K562 (cell line): ENCODE results near the gene FKBP2. TPM values are rescaled to one million over a fixed set of nuclear protein-coding genes. Genes with fewer than 3 reads are reported as not detected.
A peak's percentile ranks its signal among the peaks of the same experiment; 100 is the strongest.

Source experiments
- ATAC-seq: fragments of 200-7000 bp; cut with Tn5 transposase; 3 replicates; pipeline ENCODE4 v1.9.1; 2020; ENCODE audit warnings: moderate library complexity
- BruUV-seq: library from RNA; stranded (reverse); fragments of 400-500 nt; replicated peaks from 2 replicates; lab custom pipeline; 2021; lab: Mats Ljungman, UMichigan
- CTCF ChIA-PET: fragments of 300-600 bp; formaldehyde crosslinking; extraction: SDS; loops from one replicate; lab custom pipeline; 2021; ENCODE audit warnings: low intra/inter-chr PET ratio; lab: Yijun Ruan, JAX
- POLR2A ChIA-PET: fragments of 300-600, 350-650 bp; sonication (Branson Sonifier 250); formaldehyde crosslinking; extraction: SDS; loops from one replicate; lab custom pipeline; 2021; ENCODE audit warnings: antibody characterized with exemption, inconsistent platforms; lab: Yijun Ruan, JAX
- DNase-seq, 4 experiments: peaks; one replicate each; pipeline versions ENCODE4 v3.0.0 to v3.0.0-alpha.2; 2011 to 2018; ENCODE audit warnings: low spot score in 3 of 4, mixed read lengths in 3 of 4; ENCODE audit errors: extremely low read depth in 1 of 4
- FAIRE-seq: peaks from 2 replicates; lab custom pipeline; 2011; peaks lifted over from hg19 to GRCh38; lab: Jason Lieb, UNC
- H2AFZ ChIP-seq: 2 replicates; pipeline ENCODE4 v1.6.0; 2011; ENCODE audit warnings: low read depth, low read length, control low read depth, inconsistent platforms
- H3K27ac ChIP-seq: fragments of 200-600 bp; 3 replicates; pipeline ENCODE4 v1.8.0; 2011; ENCODE audit warnings: low read depth, mild to moderate bottlenecking, control low read depth, inconsistent platforms, low read length, moderate library complexity, mixed read lengths; ENCODE audit errors: extremely low read depth
- H3K27me3 ChIP-seq, 2 experiments: fragments of 300-600 bp in 1 of 2; 2 replicates in 1 of 2; 3 replicates in 1 of 2; pipeline versions ENCODE4 v1.6.0 to v1.8.0; 2011; ENCODE audit warnings: inconsistent platforms in 2 of 2, low read length in 2 of 2, mild to moderate bottlenecking in 1 of 2, mixed read lengths in 1 of 2, moderate library complexity in 1 of 2; ENCODE audit not compliant: control insufficient read depth in 2 of 2, insufficient read depth in 2 of 2
- H3K36me3 ChIP-seq: fragments of 300-600 bp; 3 replicates; pipeline ENCODE4 v1.8.0; 2011; ENCODE audit warnings: mild to moderate bottlenecking, low read length, inconsistent platforms; ENCODE audit not compliant: control insufficient read depth, insufficient read depth
- H3K4me1 ChIP-seq, 2 experiments: fragments of 200-600 bp in 1 of 2; replicated peaks in 1 of 2; 2 replicates in 1 of 2; 3 replicates in 1 of 2; pipeline versions ENCODE4 v1.5.1 to v1.8.0; 2011; ENCODE audit warnings: inconsistent platforms in 2 of 2, low read length in 2 of 2, mild to moderate bottlenecking in 1 of 2, mixed read lengths in 1 of 2, moderate library complexity in 1 of 2; ENCODE audit not compliant: control insufficient read depth in 2 of 2, insufficient read depth in 2 of 2
- H3K4me2 ChIP-seq: 2 replicates; pipeline ENCODE4 v1.6.1; 2011; ENCODE audit warnings: low read length, control low read depth, inconsistent platforms, mixed read lengths; ENCODE audit not compliant: insufficient read depth
- H3K4me3 ChIP-seq: fragments of 200-600 bp; sonication (generic), shearing (Covaris generic); 2 replicates; pipeline ENCODE4 v1.5.1; 2016; ENCODE audit warnings: control low read depth, inconsistent platforms
- H3K79me2 ChIP-seq: fragments of 200-600 bp; 3 replicates; pipeline ENCODE4 v1.8.0; 2011; ENCODE audit warnings: low read length, inconsistent platforms; ENCODE audit not compliant: control insufficient read depth, insufficient read depth
- H3K9ac ChIP-seq, 2 experiments: 2 replicates each; pipeline versions ENCODE4 v1.6.0 to v1.6.1; 2011; ENCODE audit warnings: low read depth in 2 of 2, low read length in 2 of 2, control low read depth in 1 of 2, inconsistent platforms in 1 of 2, mild to moderate bottlenecking in 1 of 2, mixed read lengths in 1 of 2; ENCODE audit not compliant: insufficient read depth in 1 of 2
- H3K9me1 ChIP-seq: one replicate; pipeline ENCODE4 v1.6.0; 2011; ENCODE audit warnings: inconsistent platforms, mild to moderate bottlenecking, low read length, moderate library complexity; ENCODE audit not compliant: control insufficient read depth, insufficient read depth
- H3K9me3 ChIP-seq: replicated peaks from 2 replicates; pipeline ENCODE4 v1.5.1; 2011; ENCODE audit warnings: low read depth, low read length, inconsistent platforms; ENCODE audit not compliant: control insufficient read depth, insufficient read depth
- H4K20me1 ChIP-seq: replicated peaks from 2 replicates; pipeline ENCODE4 v1.6.1; 2011; ENCODE audit warnings: low read length, inconsistent platforms, mixed read lengths; ENCODE audit not compliant: control insufficient read depth, insufficient read depth
- POLR2A ChIP-seq: fragments of 450-650 bp; conservative IDR thresholded peaks from 2 replicates; pipeline ENCODE4 v1.6.1; 2016
- POLR2G ChIP-seq: fragments of 200-400 bp; formaldehyde crosslinking; IDR thresholded peaks from 2 replicates; pipeline ENCODE4 v1.6.1; 2017; ENCODE audit warnings: low read depth, mild to moderate bottlenecking, antibody characterized with exemption, low read length, moderate library complexity
- PRPF4 ChIP-seq: fragments of 200-400 bp; formaldehyde crosslinking; IDR thresholded peaks from one replicate; pipeline ENCODE4 v1.6.1; 2017; ENCODE audit warnings: low read length, low read depth, mild to moderate bottlenecking; ENCODE audit not compliant: insufficient read depth, poor library complexity, severe bottlenecking
- RBFOX2 ChIP-seq: fragments of 200-400 bp; formaldehyde crosslinking; IDR thresholded peaks from 2 replicates; pipeline ENCODE4 v1.6.1; 2017; ENCODE audit warnings: low read depth, mild to moderate bottlenecking, low read length, moderate library complexity
- YY1 ChIP-seq, 3 experiments: IDR thresholded peaks; 2 replicates each; pipeline ENCODE4 v1.6.1; 2011; ENCODE audit warnings: low read length in 2 of 3, mild to moderate bottlenecking in 2 of 3, moderate library complexity in 2 of 3, borderline replicate concordance in 1 of 3, control low read depth in 1 of 3, low read depth in 1 of 3; ENCODE audit not compliant: insufficient read depth in 3 of 3, insufficient replicate concordance in 2 of 3, control insufficient read depth in 1 of 3, insufficient read length in 1 of 3; ENCODE audit errors: extremely low read depth in 1 of 3
- WGBS: fragments of 100-300 bp; shearing (Covaris generic); methylation state at CpG from one replicate; pipeline ENCODE4 v1.1.6; 2016; ENCODE audit warnings: low coverage, mixed read lengths; ENCODE audit not compliant: insufficient coverage; ENCODE audit errors: missing lambda C conversion rate; 5-methylcytosine and 5-hydroxymethylcytosine counted together
- in situ Hi-C: fragments of 300-500 bp; cut with MboI; formaldehyde crosslinking; loops from 4 replicates; pipeline ENCODE4 v1.15.0; 2018; ENCODE audit warnings: inconsistent platforms, mixed read lengths
- intact Hi-C: fragments of 100-400 bp; cut with micrococcal nuclease; formaldehyde crosslinking; loops from 2 replicates; pipeline ENCODE4 v1.14.2; 2022
- polyA plus RNA-seq, 8 experiments: library from polyadenylated mRNA; depleted of rRNA in 4 of 8; stranded (reverse) in 5 of 8; unstranded in 3 of 8; fragments of >200 nt; fragmentation: Nextera tagmentation in 2 of 8; fragmentation: Illumina TruSeq in 1 of 8; extraction: Ambion mirVana in 2 of 8; extraction: Trizol in 1 of 8; gene quantifications; 2 replicates each; pipeline versions ENCODE4 v1.2.1 to v1.2.3, GENCODE V29; 2011 to 2014; ENCODE audit warnings: inconsistent platforms in 1 of 8, missing spikeins in 1 of 8
- total RNA-seq, 7 experiments: library from RNA; depleted of rRNA in 6 of 7; stranded (reverse); fragments of >200 nt in 6 of 7; fragmentation: Illumina TruSeq in 2 of 7; extraction: Trizol in 2 of 7; gene quantifications; 2 replicates each; pipeline versions ENCODE4 v1.2.1 to v1.2.3, GENCODE V29; 2011 to 2021; ENCODE audit warnings: low replicate concordance in 1 of 7
- TF ChIP-seq, protein P1 (sequence below): fragments of 450-650 bp; IDR thresholded peaks from 2 replicates; pipeline ENCODE4 v1.6.1; 2016; ENCODE audit warnings: antibody characterized with exemption

The FKBP2 gene
- total and polyA plus RNA-seq, 9 of the 15 experiments (the other 6 are each of a cell fraction or from before 2014, with no cell fraction given) = 3.5 to 151 (median 58.1) TPM

DNA sequence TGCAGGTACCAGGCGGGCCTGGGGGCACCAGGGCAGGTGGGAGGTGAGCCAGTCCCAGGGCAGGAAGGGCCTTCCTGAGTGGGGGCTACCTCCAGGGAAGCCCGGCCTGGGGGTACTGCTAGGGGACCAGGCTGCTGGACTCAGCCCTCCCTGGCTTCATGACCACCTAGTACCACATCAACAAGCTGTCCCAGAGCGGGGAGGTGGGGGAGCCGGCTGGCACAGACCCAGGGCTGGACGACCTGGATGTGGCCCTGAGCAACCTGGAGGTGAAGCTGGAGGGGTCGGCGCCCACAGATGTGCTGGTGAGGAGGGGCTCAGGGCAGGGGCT is 21.6 kb upstream of the FKBP2 start:
- intact Hi-C loops = no loop called here
- H3K4me3 ChIP-seq = no peak overlapping the region
- TF ChIP-seq POLR2G (peak; percentile 71), PRPF4 (no peak), RBFOX2 (peak; percentile 60), YY1 (IDR thresholded peaks at IDR 0.05; ENCODE audit: borderline replicate concordance in 1 of 3, control insufficient read depth in 1 of 3, extremely low read depth in 1 of 3, insufficient read depth in 3 of 3, insufficient read length in 1 of 3, insufficient replicate concordance in 2 of 3, low read depth in 1 of 3, low read length in 2 of 3) (no peak), POLR2A (0 out of 2 replicates have a peak, but pooled peaks have one; percentile 32)
- TF ChIP-seq, protein P1, sequence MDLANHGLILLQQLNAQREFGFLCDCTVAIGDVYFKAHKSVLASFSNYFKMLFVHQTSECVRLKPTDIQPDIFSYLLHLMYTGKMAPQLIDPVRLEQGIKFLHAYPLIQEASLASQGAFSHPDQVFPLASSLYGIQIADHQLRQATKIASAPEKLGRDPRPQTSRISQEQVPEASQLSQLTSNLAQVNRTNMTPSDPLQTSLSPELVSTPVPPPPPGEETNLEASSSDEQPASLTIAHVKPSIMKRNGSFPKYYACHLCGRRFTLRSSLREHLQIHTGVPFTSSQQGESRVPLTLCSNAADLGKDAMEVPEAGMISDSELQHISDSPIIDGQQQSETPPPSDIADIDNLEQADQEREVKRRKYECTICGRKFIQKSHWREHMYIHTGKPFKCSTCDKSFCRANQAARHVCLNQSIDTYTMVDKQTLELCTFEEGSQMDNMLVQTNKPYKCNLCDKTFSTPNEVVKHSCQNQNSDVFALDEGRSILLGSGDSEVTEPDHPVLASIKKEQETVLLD = no peak
- TF ChIP-seq, all 486 proteins: peak for 3
- Histone ChIP-seq H3K9me3 (no peaks in the 10 kb centered on the region), H3K4me2 (no peak overlapping the region), H3K27me3 (no peaks in the 10 kb centered on the region), H3K9me1 (no peaks in the 10 kb centered on the region), H3K4me1 (peaks cover 0 to 28% of the 10 kb centered on the region in 2 experiments; a peak in 2 of 5 replicates), H3K27ac (no peak overlapping the region), H3K79me2 (no peaks in the 10 kb centered on the region), H3K9ac (no peak overlapping the region; a peak in 1 of 4 replicates), H2AFZ (no peak overlapping the region), H3K36me3 (peaks cover 82% of the 10 kb centered on the region), H4K20me1 (no peaks in the 10 kb centered on the region)
- in situ Hi-C loops = no loop called here
- WGBS = 79% methylated on average over 7 of the region's 7 CpGs
- POLR2A ChIA-PET = interaction anchor here (0.8 to 7.0 kb wide), 2 partner anchors 12 to 20 kb away, joined by 4 to 57 read pairs; partner anchors contain the start of gene FERMT3
- ATAC-seq (no peak), DNase-seq (no peak), FAIRE-seq (no peak)
- CTCF ChIA-PET = no interaction called here
- no TSS peak for BruUV-seq
